GM18951 (cell line): ENCODE measurements around the gene CD99L2.
"Not testable (repeated sequence)": the region's sequence is repeated elsewhere in the genome, so short reads cannot be mapped to it uniquely, and the experiment has no call there.

Source experiments
- POLR2A ChIP-seq: IDR thresholded peaks from 4 replicates; pipeline ENCODE4 v1.6.1; 2011; ENCODE audit warnings: mild to moderate bottlenecking; ENCODE audit not compliant: insufficient read length, insufficient read depth; ENCODE audit errors: extremely low read depth
- in situ Hi-C: fragments of 300-500 bp; cut with MboI; formaldehyde crosslinking; loops from one replicate; pipeline ENCODE4 v1.12.0; 2022; ENCODE audit warnings: low sequenced_read_pairs, mixed read lengths, inconsistent platforms; ENCODE audit not compliant: unreplicated experiment

Gene CD99L2

DNA sequence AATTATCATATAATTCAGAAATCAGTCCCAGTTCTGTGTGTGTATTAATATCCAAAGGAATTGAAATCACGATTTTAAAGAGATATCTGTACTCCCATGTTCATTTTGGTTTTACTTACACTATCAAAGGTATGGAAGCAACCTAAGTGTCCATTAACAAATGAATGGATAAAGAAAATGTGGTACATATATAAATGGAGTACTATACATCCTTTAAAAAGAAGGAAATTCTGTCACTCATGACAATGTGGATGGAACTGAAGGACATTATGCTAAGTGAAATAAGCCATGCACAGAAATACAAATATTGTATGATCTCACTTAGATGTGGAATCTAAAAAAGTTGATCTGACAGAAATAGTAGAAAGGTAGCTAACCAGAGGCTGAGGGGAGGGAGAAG lies 63.8 kb downstream of the CD99L2 start:
- no peak for TF ChIP-seq POLR2A
- in situ Hi-C loops, result no loop called here

DNA sequence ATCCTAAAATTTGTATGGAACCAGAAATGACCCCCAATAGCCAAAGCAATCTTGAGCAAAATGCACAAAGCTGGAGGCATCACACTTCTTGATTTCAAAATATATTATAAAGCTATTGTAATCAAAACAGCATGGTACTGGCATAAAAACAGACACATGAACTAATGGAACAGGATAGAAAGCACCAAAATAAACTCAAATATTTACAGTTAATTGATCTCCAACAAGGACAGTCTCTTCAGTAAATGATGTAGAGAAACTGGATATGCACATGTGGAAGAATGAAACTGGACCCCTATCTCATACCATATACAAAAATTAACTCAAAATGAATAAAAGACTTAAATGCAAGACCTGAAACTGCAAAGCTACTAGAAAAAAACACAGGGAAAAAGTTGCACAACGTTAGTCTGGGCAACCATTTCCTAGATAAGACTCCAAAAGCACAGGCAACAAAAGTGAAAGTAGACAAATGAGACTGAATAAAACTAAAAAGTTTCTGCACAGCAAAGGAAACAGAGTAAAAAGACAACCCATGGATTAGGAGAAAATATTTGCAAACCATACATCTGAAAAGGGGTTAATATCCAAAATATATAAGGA lies 64.9 kb downstream of the CD99L2 start:
- in situ Hi-C loops, result no loop called here
- TF ChIP-seq POLR2A, result no peak

DNA sequence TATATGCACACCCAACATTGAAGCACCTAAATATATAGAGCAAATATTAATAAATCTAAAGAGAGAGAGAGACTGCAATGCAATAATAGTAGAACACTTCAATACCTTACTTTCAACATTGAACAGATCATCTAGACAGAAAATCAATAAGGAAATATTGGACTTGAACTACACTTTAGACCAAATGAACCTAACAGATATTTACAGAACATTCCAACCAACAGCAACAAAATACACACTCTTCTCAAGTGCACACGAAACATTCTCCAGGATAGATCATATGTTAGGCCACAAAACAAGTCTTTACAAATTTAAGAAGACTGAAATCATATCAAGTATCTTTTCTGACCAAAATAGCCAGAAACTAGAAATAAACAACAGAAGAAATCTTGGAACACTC lies 66.6 kb downstream of the CD99L2 start:
- in situ Hi-C loops, result no loop called here
- no peak for TF ChIP-seq POLR2A

DNA sequence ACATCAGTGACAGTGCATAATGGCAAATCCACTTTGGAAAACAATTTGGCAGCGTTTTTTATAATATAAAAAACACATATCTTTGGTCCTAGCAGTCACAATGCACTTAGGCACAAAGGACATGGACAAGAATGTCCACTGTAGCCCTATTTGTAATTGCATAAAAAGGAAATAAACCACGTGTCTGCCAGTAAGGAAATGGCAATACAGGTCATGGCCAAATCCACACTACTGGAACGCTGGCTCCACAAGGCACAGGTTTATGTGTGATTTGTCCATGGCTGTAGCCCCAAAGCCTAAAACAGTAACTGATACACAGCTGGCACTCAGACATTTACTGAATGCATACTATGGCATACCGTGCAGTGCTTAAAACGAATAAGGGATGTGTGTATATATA lies 69.7 kb downstream of the CD99L2 start:
- in situ Hi-C loops, result no loop called here

DNA sequence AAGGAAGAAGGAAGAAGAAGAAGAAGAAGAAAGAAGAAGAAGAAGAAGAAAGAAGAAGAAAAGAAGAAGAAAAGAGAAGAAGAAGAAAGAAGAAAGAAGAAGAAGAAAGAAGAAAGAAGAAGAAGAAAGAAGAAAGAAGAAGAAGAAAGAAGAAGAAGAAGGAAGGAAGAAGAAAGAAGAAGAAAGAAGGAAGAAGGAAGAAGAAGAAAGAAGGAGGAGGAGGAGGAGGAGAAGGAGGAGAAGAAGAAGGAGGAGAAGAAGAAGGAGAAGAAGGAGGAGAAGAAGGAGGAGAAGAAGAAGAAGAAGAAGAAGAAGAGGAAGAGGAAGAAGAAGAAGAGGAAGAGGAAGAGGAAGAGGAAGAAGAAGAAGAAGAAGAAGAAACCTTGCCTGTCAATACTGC lies 74.1 kb downstream of the CD99L2 start:
- in situ Hi-C loops, result not testable (repeated sequence)

More for the DNA sequence above, 69.7 kb downstream of the CD99L2 start:
- TF ChIP-seq POLR2A, result no peak

DNA sequence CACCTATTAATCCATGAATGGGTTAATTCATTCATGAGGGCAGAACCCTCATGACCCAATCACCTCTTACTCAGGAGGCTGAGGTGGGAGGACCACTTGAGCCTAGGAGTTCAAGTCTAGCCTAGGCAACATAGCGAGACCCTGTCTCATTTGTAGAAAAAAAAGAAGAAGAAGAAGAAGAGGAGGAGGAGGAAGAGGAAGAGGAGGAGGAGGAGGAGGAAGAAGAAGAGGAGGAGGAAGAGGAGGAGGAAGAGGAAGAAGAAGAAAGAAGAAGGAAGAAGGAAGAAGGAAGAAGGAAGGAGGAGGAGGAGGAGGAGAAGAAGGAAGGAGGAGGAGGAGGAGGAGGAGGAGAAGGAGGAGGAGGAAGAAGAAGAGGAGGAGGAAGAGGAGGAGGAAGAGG lies 74.6 kb downstream of the CD99L2 start:
- in situ Hi-C loops, result not testable (repeated sequence)

DNA sequence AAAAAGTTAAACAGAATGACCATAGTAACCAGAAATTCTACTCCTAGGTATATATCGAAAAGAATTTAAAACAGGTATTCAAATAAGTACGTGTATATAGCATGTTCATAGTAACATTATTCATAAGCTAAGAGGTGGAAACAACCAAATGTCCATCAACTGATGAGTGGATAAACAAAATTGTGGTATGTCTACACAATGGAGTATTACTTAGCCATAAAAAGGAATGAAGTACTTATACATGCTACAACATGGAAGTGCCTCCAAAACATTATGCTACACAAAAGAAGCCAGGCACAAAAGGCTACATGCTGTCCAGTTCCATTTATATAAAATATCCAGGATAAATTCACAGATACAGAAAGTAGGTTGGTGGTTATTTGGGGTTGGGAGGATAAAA lies 76.5 kb downstream of the CD99L2 start:
- TF ChIP-seq POLR2A, result no peak
- in situ Hi-C loops, result no loop called here

DNA sequence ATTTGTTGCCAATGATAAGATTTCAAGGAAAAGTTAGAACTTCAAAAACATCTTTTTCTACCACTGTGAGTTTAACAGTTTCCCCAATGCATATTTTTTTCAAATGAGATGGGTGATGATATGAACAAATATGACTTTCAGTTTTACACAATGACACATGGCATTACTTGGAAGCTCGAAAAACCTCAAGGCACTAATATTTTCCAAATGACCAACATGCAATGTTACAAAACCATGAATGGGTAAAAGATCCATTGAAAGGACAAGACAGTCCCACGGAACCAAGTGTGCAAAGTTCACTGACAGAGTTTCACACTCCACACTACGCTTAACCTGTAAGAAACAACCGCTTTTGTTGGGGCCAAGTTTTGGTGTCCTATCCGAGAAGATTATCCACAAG lies 84.5 kb downstream of the CD99L2 start:
- TF ChIP-seq POLR2A, result no peak
- in situ Hi-C loops, result no loop called here

DNA sequence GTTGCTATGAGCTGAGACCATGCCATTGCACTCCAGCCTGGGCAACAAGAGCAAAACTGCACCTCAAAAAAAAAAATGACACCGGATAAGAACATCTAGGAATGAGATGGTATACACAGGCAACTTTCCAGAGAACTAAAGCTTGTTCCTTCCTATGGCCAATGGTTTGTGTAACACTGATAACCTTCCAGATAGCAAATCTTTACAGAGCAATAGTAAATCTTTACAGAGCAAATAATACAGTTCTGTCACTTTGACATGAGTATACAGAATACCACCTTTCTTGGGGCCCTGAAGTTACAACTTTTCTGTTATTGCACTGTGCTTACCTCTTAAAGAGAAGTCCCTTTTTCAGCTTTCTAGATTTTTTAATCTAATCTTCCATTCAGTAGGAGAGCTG lies 91.6 kb downstream of the CD99L2 start:
- in situ Hi-C loops, result no loop called here
- no peak for TF ChIP-seq POLR2A

DNA sequence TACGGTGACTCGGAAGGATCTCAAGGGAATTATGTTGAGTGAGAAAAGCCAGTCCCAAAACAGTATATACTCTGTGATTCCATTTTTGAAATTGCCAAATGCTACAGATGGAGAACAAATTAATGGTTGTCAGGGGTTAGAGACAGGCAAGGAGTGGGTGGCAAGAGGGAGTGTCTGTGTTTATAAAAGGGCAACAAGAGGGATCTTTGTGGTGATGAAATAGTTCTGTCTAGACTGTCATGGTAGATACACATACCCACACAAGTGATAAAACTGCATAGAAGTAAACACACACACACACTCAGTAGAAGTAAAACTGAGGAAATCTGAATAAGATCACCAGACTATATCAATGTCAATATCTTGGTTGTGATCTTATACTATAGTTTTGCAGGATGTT lies 92.7 kb downstream of the CD99L2 start:
- in situ Hi-C loops, result no loop called here
- no peak for TF ChIP-seq POLR2A

DNA sequence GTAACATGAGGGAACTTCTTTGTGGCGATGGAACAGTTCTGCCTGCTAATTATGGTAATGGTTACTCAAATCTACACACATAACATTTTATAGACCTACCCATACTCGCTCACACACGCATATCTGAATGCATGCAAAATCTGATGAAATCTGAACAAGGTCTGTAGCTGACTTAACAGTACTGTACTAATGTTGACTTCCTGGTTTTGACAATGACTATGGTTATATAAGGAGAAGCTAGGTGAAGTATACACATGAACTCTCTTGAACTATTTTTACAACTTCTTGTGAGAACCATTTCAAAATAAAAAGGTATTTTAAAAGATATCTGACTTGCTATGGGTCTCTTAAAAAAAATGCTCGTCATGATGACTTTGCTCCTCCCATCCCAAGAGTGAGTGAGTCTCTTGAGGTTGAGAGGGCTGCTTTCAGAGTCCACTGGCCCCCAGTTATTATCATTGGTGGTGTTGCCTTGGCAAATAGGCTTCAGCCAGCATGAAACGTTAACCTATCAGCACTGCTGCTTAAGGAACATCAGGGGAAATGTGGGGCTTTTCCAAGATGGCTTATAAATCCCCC lies 105.4 kb downstream of the CD99L2 start:
- in situ Hi-C loops, result no loop called here
- TF ChIP-seq POLR2A, result no peak

DNA sequence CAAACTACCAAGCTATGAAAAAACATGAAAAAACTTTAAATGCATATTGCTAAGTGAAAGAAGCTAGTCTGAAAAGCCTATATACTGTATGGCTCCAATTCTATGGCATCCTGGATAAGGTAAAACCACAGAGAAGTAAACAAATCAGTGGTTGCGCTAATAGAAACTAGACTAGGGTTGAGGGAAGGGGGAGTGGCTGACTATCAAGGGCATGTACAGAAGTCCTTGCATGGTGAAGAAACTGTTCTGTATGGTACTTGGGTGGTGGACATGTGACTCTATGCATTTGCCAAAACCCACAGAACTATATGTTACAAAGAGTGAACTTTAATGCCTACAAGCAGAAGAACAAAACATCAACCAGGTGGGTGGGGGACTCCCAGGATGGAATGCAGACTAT lies 108.4 kb downstream of the CD99L2 start:
- in situ Hi-C loops, result no loop called here
- no peak for TF ChIP-seq POLR2A

DNA sequence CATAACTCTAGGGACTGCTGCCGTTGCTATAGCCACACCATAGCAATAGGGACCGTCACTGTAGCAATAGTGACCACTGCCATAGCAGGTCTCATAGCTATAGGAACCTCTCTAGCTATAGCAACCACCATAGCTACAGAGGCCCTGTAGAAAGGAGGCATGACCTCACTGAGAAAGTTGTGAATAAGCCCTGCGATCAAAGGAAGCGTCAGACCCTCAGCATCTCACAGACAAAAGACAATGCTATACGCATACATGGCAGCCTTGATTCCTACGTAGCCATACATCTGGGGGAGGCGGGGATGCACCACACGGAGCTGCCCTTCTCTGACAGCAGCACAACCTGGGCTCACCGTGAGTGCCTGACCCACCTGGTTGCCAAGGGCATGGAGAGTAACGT lies 116.8 kb downstream of the CD99L2 start:
- in situ Hi-C loops, result no loop called here
- no peak for TF ChIP-seq POLR2A

DNA sequence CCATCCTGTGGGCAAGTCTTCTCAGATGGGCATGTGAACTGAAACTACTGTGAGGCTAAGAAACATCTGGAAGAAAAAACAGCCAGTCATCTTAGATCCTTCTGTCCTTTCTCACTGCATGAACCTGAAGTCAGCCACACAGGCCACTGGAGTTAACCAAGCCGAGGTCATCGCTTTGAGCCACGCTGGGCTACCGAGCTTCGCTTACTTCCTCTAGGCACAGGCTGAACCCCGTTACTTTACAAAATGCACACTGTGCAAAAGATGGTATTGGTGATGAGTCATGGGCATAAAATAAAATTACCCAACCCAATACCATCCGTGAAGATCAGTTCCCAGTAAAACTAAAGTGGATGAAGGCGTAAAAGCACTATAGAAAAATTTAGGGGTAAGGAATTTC lies 119.1 kb downstream of the CD99L2 start:
- no peak for TF ChIP-seq POLR2A
- in situ Hi-C loops, result loop anchor here (10.0 kb wide), 1 partner anchor 305 kb away; no protein-coding TSS in a partner anchor

DNA sequence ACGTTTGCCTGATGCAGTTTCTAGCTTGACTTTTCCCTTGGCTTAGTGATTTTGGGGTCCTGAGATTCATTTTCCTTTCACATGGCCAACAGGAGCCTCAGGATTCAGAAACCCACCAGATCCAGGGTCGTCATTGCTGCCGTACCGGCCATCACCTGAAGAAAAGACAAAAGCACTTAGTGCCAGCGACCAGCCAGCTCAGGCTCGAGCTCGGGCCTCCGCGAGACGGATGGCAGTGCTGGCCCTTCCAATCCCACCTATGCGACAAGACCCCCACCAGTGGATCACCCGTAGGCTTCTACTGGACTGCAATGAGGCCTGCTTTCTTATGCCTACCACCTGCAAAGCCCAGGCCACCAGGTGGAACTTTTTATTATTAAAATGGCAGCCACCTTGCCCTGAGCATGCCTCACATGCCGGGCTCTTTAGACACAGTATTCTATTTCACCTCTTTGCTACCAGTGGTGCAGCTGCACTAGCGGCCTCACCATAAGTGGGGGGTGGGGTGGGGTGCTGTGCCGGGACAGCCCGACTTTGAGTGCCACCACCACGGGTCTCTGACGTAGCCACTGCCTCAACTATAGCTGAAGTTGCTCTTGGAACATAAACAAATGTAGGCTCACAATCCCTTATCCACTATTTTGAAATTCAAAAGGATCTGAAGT lies 121.0 kb downstream of the CD99L2 start:
- no peak for TF ChIP-seq POLR2A
- in situ Hi-C loops, result loop anchor here (10.0 kb wide), 1 partner anchor 307 kb away; no protein-coding TSS in a partner anchor
